Ovary (tissue), 3 donors: ENCODE measurements around the gene MAP3K2.

Source experiments
- POLR2A ChIP-seq: fragments of 450-650 bp; IDR thresholded peaks from one replicate; pipeline ENCODE4 v1.6.1; 2017; ENCODE audit warnings: antibody characterized with exemption, mild to moderate bottlenecking, moderate library complexity
- TF ChIP-seq, protein P1 (sequence below), 3 donors: fragments of 450-650 bp in 2 of 3; fragments of 200-600 bp in 1 of 3; IDR thresholded peaks; one replicate each; pipeline versions ENCODE4 v1.5.1 to v1.8.0; 2016 to 2022; ENCODE audit warnings: antibody characterized with exemption in 3 of 3, mild to moderate bottlenecking in 1 of 3
- donor health status: DM: no; HTN: no; CAD: no.

DNA sequence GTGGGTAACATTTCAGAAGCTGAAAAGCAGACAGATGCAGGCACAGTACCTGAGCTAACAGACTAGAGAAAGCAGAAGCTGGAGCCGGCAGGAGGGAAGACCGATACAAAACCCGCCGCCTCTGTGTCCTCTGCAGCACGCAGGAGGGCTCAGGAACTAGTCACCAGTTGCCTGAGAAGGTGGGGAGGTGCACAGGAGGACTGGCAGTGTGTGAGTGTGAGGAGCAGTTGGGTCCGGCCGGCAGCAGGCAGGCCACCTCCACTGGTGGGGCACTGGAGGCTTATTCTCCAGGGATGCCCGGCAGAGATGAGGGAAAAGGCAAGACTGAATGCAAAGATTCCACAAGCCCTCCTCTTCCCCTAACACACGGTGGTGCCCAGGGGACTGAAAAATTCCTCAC, 112.0 kb downstream of the MAP3K2 start:
- TF ChIP-seq, protein P1, sequence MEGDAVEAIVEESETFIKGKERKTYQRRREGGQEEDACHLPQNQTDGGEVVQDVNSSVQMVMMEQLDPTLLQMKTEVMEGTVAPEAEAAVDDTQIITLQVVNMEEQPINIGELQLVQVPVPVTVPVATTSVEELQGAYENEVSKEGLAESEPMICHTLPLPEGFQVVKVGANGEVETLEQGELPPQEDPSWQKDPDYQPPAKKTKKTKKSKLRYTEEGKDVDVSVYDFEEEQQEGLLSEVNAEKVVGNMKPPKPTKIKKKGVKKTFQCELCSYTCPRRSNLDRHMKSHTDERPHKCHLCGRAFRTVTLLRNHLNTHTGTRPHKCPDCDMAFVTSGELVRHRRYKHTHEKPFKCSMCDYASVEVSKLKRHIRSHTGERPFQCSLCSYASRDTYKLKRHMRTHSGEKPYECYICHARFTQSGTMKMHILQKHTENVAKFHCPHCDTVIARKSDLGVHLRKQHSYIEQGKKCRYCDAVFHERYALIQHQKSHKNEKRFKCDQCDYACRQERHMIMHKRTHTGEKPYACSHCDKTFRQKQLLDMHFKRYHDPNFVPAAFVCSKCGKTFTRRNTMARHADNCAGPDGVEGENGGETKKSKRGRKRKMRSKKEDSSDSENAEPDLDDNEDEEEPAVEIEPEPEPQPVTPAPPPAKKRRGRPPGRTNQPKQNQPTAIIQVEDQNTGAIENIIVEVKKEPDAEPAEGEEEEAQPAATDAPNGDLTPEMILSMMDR (IDR thresholded peaks at IDR 0.05): no peak
- no peak for TF ChIP-seq POLR2A
